Duodenal mucosa (tissue), 2 donors: ENCODE data around the gene NTN3.

Source experiments
- H3K27ac ChIP-seq: one replicate; pipeline ENCODE4 v1.7.0; 2013; ENCODE audit warnings: low read depth, low read length
- H3K27me3 ChIP-seq, 2 donors: one replicate each; pipeline ENCODE4 v1.7.0; 2013; ENCODE audit warnings: low read length in 2 of 2, control low read depth in 1 of 2; ENCODE audit not compliant: insufficient read depth in 2 of 2, control insufficient read depth in 1 of 2
- H3K36me3 ChIP-seq, 2 donors: one replicate each; pipeline ENCODE4 v1.7.0; 2013; ENCODE audit warnings: low read length in 2 of 2, control low read depth in 1 of 2; ENCODE audit not compliant: insufficient read depth in 2 of 2, control insufficient read depth in 1 of 2
- H3K4me1 ChIP-seq, 2 donors: one replicate each; pipeline ENCODE4 v1.7.0; 2013; ENCODE audit warnings: low read length in 2 of 2, control low read depth in 1 of 2; ENCODE audit not compliant: insufficient read depth in 2 of 2, control insufficient read depth in 1 of 2
- H3K4me3 ChIP-seq, 2 donors: one replicate each; pipeline ENCODE4 v1.7.0; 2013; ENCODE audit warnings: low read length in 2 of 2, low read depth in 1 of 2
- H3K9ac ChIP-seq, 2 donors: one replicate each; pipeline ENCODE4 v1.7.0; 2013; ENCODE audit warnings: low read length in 2 of 2, low read depth in 1 of 2
- H3K9me3 ChIP-seq, 2 donors: one replicate each; pipeline ENCODE4 v1.7.0; 2013; ENCODE audit warnings: low read length in 2 of 2, control low read depth in 1 of 2; ENCODE audit not compliant: control insufficient read depth in 1 of 2

The NTN3 gene

GRCh38 chr16:2505695-2506094 lies 34.6 kb downstream of the NTN3 start:
- Histone ChIP-seq H3K4me3 (no peak overlapping the region), H3K27ac (no peak overlapping the region), H3K9me3 (no peaks in the 10 kb centered on the region), H3K36me3 (no peaks in the 10 kb centered on the region), H3K4me1 (peaks cover 0 to 9% of the 10 kb centered on the region in 2 donors), H3K27me3 (no peaks in the 10 kb centered on the region), H3K9ac (no peak overlapping the region)

- Histone ChIP-seq H3K9ac (no peak overlapping the region), H3K9me3 (no peaks in the 10 kb centered on the region), H3K27me3 (no peaks in the 10 kb centered on the region), H3K4me3 (no peak overlapping the region), H3K27ac (peak overlapping the region; percentile 32), H3K4me1 (peaks cover 0 to 5% of the 10 kb centered on the region in 2 donors), H3K36me3 (no peaks in the 10 kb centered on the region)
These were observed 36.1 kb downstream of the NTN3 start for GRCh38 chr16:2507052-2507659.

GRCh38 chr16:2507665-2508064 lies 36.6 kb downstream of the NTN3 start:
- H3K9me3 ChIP-seq = no peaks in the 10 kb centered on the region
- H3K4me3 ChIP-seq = no peak overlapping the region
- no peaks in the 10 kb centered on the region for H3K27me3 ChIP-seq
- peaks cover 0 to 9% of the 10 kb centered on the region in 2 donors for H3K4me1 ChIP-seq
- H3K36me3 ChIP-seq = no peaks in the 10 kb centered on the region
- no peak overlapping the region for H3K9ac ChIP-seq
- H3K27ac ChIP-seq = peak overlapping the region; percentile 32

- no peak overlapping the region for H3K9ac ChIP-seq
- H3K4me1 ChIP-seq = peaks cover 6 to 15% of the 10 kb centered on the region in 2 donors
- no peak overlapping the region for H3K4me3 ChIP-seq
- no peak overlapping the region for H3K27ac ChIP-seq
- H3K27me3 ChIP-seq = no peaks in the 10 kb centered on the region
- no peaks in the 10 kb centered on the region for H3K36me3 ChIP-seq
- no peaks in the 10 kb centered on the region for H3K9me3 ChIP-seq
These were observed 37.8 kb downstream of the NTN3 start for GRCh38 chr16:2508722-2509400.

GRCh38 chr16:2511128-2511800 lies 40.2 kb downstream of the NTN3 start:
- Histone ChIP-seq H3K36me3 (peaks cover 0 to 1% of the 10 kb centered on the region in 2 donors), H3K9ac (no peak overlapping the region), H3K27ac (no peak overlapping the region), H3K4me1 (peaks cover 21 to 31% of the 10 kb centered on the region in 2 donors), H3K4me3 (peak overlapping the region in 1 of 2 donors; percentile 16), H3K27me3 (no peaks in the 10 kb centered on the region), H3K9me3 (no peaks in the 10 kb centered on the region)

GRCh38 chr16:2511996-2512734 lies 41.1 kb downstream of the NTN3 start:
- Histone ChIP-seq H3K9me3 (no peaks in the 10 kb centered on the region), H3K4me1 (peaks cover 30 to 40% of the 10 kb centered on the region in 2 donors), H3K4me3 (no peak overlapping the region), H3K9ac (no peak overlapping the region), H3K27me3 (no peaks in the 10 kb centered on the region), H3K36me3 (peaks cover 0 to 3% of the 10 kb centered on the region in 2 donors), H3K27ac (no peak overlapping the region)

- Histone ChIP-seq H3K4me3 (peak overlapping the region; percentile 34 to 51), H3K9ac (peak overlapping the region; percentile 4 to 98), H3K27me3 (no peaks in the 10 kb centered on the region), H3K36me3 (peaks cover 0 to 3% of the 10 kb centered on the region in 2 donors), H3K9me3 (no peaks in the 10 kb centered on the region), H3K27ac (peak overlapping the region; percentile 98), H3K4me1 (peaks cover 37 to 44% of the 10 kb centered on the region in 2 donors)
These were observed 41.8 kb downstream of the NTN3 start for GRCh38 chr16:2512735-2513404.

- Histone ChIP-seq H3K4me1 (peaks cover 45 to 52% of the 10 kb centered on the region in 2 donors), H3K27ac (peak within 1 kb of the TSS; percentile 98)
These were observed 42.6 kb downstream of the NTN3 start, which contains the start of gene ATP6V0C for GRCh38 chr16:2513405-2514332. Gene ATP6V0C (plus strand): TSS chr16:2513952. CDS start chr16:2514104, 152 bp downstream.

More at GRCh38 chr16:2513405-2514332, 42.6 kb downstream of the NTN3 start, which contains the start of gene ATP6V0C:
- Histone ChIP-seq H3K27me3 (no peaks in the 10 kb centered on the region), H3K4me3 (peak within 1 kb of the TSS; percentile 86 to 92), H3K9ac (peak within 1 kb of the TSS; percentile 98), H3K9me3 (no peaks in the 10 kb centered on the region), H3K36me3 (peaks cover 0 to 3% of the 10 kb centered on the region in 2 donors)
